Measurements from ENCODE around the gene IL1RAPL1. TPM values are rescaled to one million over a fixed set of nuclear protein-coding genes. Genes with fewer than 3 reads are reported as not detected.

The IL1RAPL1 gene
- total and polyA plus RNA-seq, 2 donors (not counting 1 experiment from before 2014, with no cell fraction given) = 0.25 to 2.8 TPM

DNA sequence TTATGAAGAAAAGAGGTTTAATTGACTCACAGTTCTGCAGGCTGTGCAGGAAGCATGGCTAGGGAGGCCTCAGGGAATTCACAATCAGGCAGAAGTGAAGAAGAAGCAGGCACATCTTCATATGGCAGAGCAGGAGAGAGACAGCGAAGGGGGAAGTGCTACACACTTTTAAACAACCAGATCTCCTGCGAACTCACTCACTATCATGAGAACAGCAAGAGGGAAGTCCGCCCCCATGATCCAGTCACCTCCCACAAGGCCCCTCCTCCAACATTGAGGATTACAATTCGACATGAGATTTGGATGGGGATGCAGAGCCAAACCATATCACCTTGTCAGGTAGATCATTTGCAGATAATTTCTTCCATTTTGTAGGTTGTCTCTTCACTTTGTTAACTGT lies 1072.7 kb downstream of the IL1RAPL1 start:
- TF ChIP-seq, protein P1, sequence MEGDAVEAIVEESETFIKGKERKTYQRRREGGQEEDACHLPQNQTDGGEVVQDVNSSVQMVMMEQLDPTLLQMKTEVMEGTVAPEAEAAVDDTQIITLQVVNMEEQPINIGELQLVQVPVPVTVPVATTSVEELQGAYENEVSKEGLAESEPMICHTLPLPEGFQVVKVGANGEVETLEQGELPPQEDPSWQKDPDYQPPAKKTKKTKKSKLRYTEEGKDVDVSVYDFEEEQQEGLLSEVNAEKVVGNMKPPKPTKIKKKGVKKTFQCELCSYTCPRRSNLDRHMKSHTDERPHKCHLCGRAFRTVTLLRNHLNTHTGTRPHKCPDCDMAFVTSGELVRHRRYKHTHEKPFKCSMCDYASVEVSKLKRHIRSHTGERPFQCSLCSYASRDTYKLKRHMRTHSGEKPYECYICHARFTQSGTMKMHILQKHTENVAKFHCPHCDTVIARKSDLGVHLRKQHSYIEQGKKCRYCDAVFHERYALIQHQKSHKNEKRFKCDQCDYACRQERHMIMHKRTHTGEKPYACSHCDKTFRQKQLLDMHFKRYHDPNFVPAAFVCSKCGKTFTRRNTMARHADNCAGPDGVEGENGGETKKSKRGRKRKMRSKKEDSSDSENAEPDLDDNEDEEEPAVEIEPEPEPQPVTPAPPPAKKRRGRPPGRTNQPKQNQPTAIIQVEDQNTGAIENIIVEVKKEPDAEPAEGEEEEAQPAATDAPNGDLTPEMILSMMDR (conservative IDR thresholded peaks at IDR 0.05 in 1 of 2, IDR thresholded peaks at IDR 0.05 in 1 of 2; ENCODE audit: low read depth in 1 of 2, low read length in 2 of 2) = no peak
- TF ChIP-seq EZH2 (IDR thresholded peaks at IDR 0.05; ENCODE audit: low read length, missing control alignments) = no peak
- Histone ChIP-seq H4K20me1 (ENCODE audit: control insufficient read depth, extremely low read depth, insufficient read depth, low read length) (no peaks in the 10 kb centered on the region), H3K27ac (ENCODE audit: insufficient read depth, low read length) (no peak overlapping the region), H3K4me3 (replicated peaks in 1 of 4; ENCODE audit: control extremely low read depth in 1 of 4, insufficient read depth in 1 of 4, low read depth in 3 of 4, low read length in 4 of 4) (peak overlapping the region in 1 of 4 experiments; percentile 31), H3K4me1 (ENCODE audit: control insufficient read depth, extremely low read depth, insufficient read depth, low read length) (no peaks in the 10 kb centered on the region), H3K4me2 (ENCODE audit: extremely low read depth, insufficient read depth, low read length) (no peak overlapping the region), H3K9me3 (ENCODE audit: control insufficient read depth, insufficient read depth, low read depth, low read length) (no peaks in the 10 kb centered on the region), H3K79me2 (ENCODE audit: control insufficient read depth, insufficient read depth, low read length) (no peaks in the 10 kb centered on the region), H2AFZ (ENCODE audit: low read length) (no peak overlapping the region), H3K9ac (ENCODE audit: insufficient read depth, low read length) (no peak overlapping the region), H3K27me3 (ENCODE audit: control insufficient read depth, insufficient read depth, low read length) (no peaks in the 10 kb centered on the region), H3K36me3 (ENCODE audit: control insufficient read depth, insufficient read depth, low read length) (no peaks in the 10 kb centered on the region)
- no peak for DNase-seq (ENCODE audit: low read depth in 2 of 2)

- Histone ChIP-seq H3K9ac (ENCODE audit: insufficient read depth, low read length) (no peak overlapping the region), H3K27ac (ENCODE audit: insufficient read depth, low read length) (peak overlapping the region; percentile 84), H3K4me3 (replicated peaks in 1 of 4; ENCODE audit: control extremely low read depth in 1 of 4, insufficient read depth in 1 of 4, low read depth in 3 of 4, low read length in 4 of 4) (peak overlapping the region in 1 of 4 experiments; percentile 12), H3K4me1 (ENCODE audit: control insufficient read depth, extremely low read depth, insufficient read depth, low read length) (no peaks in the 10 kb centered on the region), H2AFZ (ENCODE audit: low read length) (no peak overlapping the region), H3K9me3 (ENCODE audit: control insufficient read depth, insufficient read depth, low read depth, low read length) (no peaks in the 10 kb centered on the region), H3K27me3 (ENCODE audit: control insufficient read depth, insufficient read depth, low read length) (no peaks in the 10 kb centered on the region), H3K79me2 (ENCODE audit: control insufficient read depth, insufficient read depth, low read length) (peaks cover 4% of the 10 kb centered on the region), H3K4me2 (ENCODE audit: extremely low read depth, insufficient read depth, low read length) (no peak overlapping the region), H3K36me3 (ENCODE audit: control insufficient read depth, insufficient read depth, low read length) (no peaks in the 10 kb centered on the region), H4K20me1 (ENCODE audit: control insufficient read depth, extremely low read depth, insufficient read depth, low read length) (no peaks in the 10 kb centered on the region)
- TF ChIP-seq, protein P1 (conservative IDR thresholded peaks at IDR 0.05 in 1 of 2, IDR thresholded peaks at IDR 0.05 in 1 of 2; ENCODE audit: low read depth in 1 of 2, low read length in 2 of 2) = no peak
- TF ChIP-seq EZH2 (IDR thresholded peaks at IDR 0.05; ENCODE audit: low read length, missing control alignments) = no peak
- peak; percentile 54 to 83 for DNase-seq (ENCODE audit: low read depth in 2 of 2)
Measured at GRCh38 chrX:29661290-29661689, 1074.0 kb downstream of the IL1RAPL1 start.

GRCh38 chrX:29662101-29662500 lies 1074.9 kb downstream of the IL1RAPL1 start:
- Histone ChIP-seq H3K4me1 (ENCODE audit: control insufficient read depth, extremely low read depth, insufficient read depth, low read length) (no peaks in the 10 kb centered on the region), H3K27me3 (ENCODE audit: control insufficient read depth, insufficient read depth, low read length) (no peaks in the 10 kb centered on the region), H3K4me3 (replicated peaks in 1 of 4; ENCODE audit: control extremely low read depth in 1 of 4, insufficient read depth in 1 of 4, low read depth in 3 of 4, low read length in 4 of 4) (no peak overlapping the region), H3K79me2 (ENCODE audit: control insufficient read depth, insufficient read depth, low read length) (peaks cover 4% of the 10 kb centered on the region), H3K27ac (ENCODE audit: insufficient read depth, low read length) (peak overlapping the region; percentile 84), H3K9ac (ENCODE audit: insufficient read depth, low read length) (no peak overlapping the region), H2AFZ (ENCODE audit: low read length) (no peak overlapping the region), H3K4me2 (ENCODE audit: extremely low read depth, insufficient read depth, low read length) (no peak overlapping the region), H3K9me3 (ENCODE audit: control insufficient read depth, insufficient read depth, low read depth, low read length) (no peaks in the 10 kb centered on the region), H3K36me3 (ENCODE audit: control insufficient read depth, insufficient read depth, low read length) (no peaks in the 10 kb centered on the region), H4K20me1 (ENCODE audit: control insufficient read depth, extremely low read depth, insufficient read depth, low read length) (no peaks in the 10 kb centered on the region)
- DNase-seq (ENCODE audit: low read depth in 2 of 2) = peak; percentile 51 to 75
- TF ChIP-seq EZH2 (IDR thresholded peaks at IDR 0.05; ENCODE audit: low read length, missing control alignments) = no peak
- TF ChIP-seq, protein P1 (conservative IDR thresholded peaks at IDR 0.05 in 1 of 2, IDR thresholded peaks at IDR 0.05 in 1 of 2; ENCODE audit: low read depth in 1 of 2, low read length in 2 of 2) = no peak

Measured in fibroblast of lung (primary cell).